ENCODE results near the gene C2CD5. TPM values are rescaled to one million over a fixed set of nuclear protein-coding genes. Genes with fewer than 3 reads are reported as not detected.
"Not testable (repeated sequence)": the region's sequence is repeated elsewhere in the genome, so short reads cannot be mapped to it uniquely, and the experiment has no call there.

The C2CD5 gene
- total RNA-seq, 4 donors from 2014 or later, result 12.2 to 28.8 (median 24.5) TPM

- TF ChIP-seq CTCF (IDR thresholded peaks at IDR 0.05), result no peak
- no peak for TF ChIP-seq POLR2A (IDR thresholded peaks at IDR 0.05)
- Histone ChIP-seq H3K4me1 (no peaks in the 10 kb centered on the region), H3K27me3 (no peaks in the 10 kb centered on the region)
These were observed 24.9 kb upstream of the C2CD5 start for GRCh38 chr12:22569253-22569652.

GRCh38 chr12:22562036-22563028 is 18.0 kb upstream of the C2CD5 start:
- H3K4me3 ChIP-seq, result no peak overlapping the region
- H3K4me1 ChIP-seq, result peaks cover 0 to 14% (median 0%) of the 10 kb centered on the region in 3 donors
- 28 to 30% methylated on average over 4 of the region's 4 CpGs for WGBS, 2 donors
- intact Hi-C loops (cut with DNase I), result no loop called here
- no peaks in the 10 kb centered on the region for H3K27me3 ChIP-seq
- no peak for DNase-seq
- H3K36me3 ChIP-seq, result no peaks in the 10 kb centered on the region
- TF ChIP-seq POLR2A (IDR thresholded peaks at IDR 0.05) (no peak), CTCF (IDR thresholded peaks at IDR 0.05) (no peak)
- no peaks in the 10 kb centered on the region for H3K9me3 ChIP-seq
- no peak overlapping the region for H3K27ac ChIP-seq

More at GRCh38 chr12:22569253-22569652, 24.9 kb upstream of the C2CD5 start:
- no peak for DNase-seq
- Histone ChIP-seq H3K27ac (no peak overlapping the region), H3K4me3 (no peak overlapping the region), H3K36me3 (no peaks in the 10 kb centered on the region), H3K9me3 (no peaks in the 10 kb centered on the region)
- intact Hi-C loops (cut with DNase I), result no loop called here

- H3K27ac ChIP-seq; H3K4me3 ChIP-seq; intact Hi-C loops (cut with DNase I): not testable (repeated sequence)
These were observed 10.4 kb upstream of the C2CD5 start for GRCh38 chr12:22554750-22555149.

GRCh38 chr12:22551624-22552023 is 7.3 kb upstream of the C2CD5 start:
- H3K27ac ChIP-seq, result no peak overlapping the region
- TF ChIP-seq POLR2A (IDR thresholded peaks at IDR 0.05), result no peak
- no peak for TF ChIP-seq CTCF (IDR thresholded peaks at IDR 0.05)
- no peaks in the 10 kb centered on the region for H3K4me1 ChIP-seq
- H3K27me3 ChIP-seq, result no peaks in the 10 kb centered on the region
- intact Hi-C loops (cut with DNase I), result no loop called here
- peaks cover 0 to 19% (median 0%) of the 10 kb centered on the region in 3 donors for H3K9me3 ChIP-seq
- H3K4me3 ChIP-seq, result no peak overlapping the region
- H3K36me3 ChIP-seq, result no peaks in the 10 kb centered on the region
- no peak for DNase-seq

More at GRCh38 chr12:22554750-22555149, 10.4 kb upstream of the C2CD5 start:
- not testable (repeated sequence) for H3K4me1 ChIP-seq, DNase-seq, H3K36me3 ChIP-seq, H3K27me3 ChIP-seq
- peaks cover 0 to 19% (median 0%) of the 10 kb centered on the region in 3 donors for H3K9me3 ChIP-seq
- 79 to 93% methylated on average over 4 of the region's 4 CpGs for WGBS, 2 donors

- intact Hi-C loops (cut with DNase I), result no loop called here
- H3K27me3 ChIP-seq, result no peaks in the 10 kb centered on the region
- TF ChIP-seq CTCF (IDR thresholded peaks at IDR 0.05), result no peak
- TF ChIP-seq POLR2A (IDR thresholded peaks at IDR 0.05), result no peak
- no peaks in the 10 kb centered on the region for H3K36me3 ChIP-seq
- no peak for DNase-seq
- H3K4me1 ChIP-seq, result peaks cover 14 to 42% (median 23%) of the 10 kb centered on the region in 3 donors
- H3K9me3 ChIP-seq, result no peaks in the 10 kb centered on the region
- peak overlapping the region in 1 of 4 donors; percentile 98 for H3K27ac ChIP-seq
- peak overlapping the region in 1 of 4 donors; percentile 90 for H3K4me3 ChIP-seq
- WGBS, 2 donors, result 91% methylated on average over 6 of the region's 6 CpGs
These were observed 913 bp upstream of the C2CD5 start for GRCh38 chr12:22545255-22545654.

All from esophagus squamous epithelium (tissue), 5 donors.